BLaER1 treated with 17β-estradiol and CSF1 and Interleukin-3, amounts not matched to agents 10 nM and 100 nM (cell line): ENCODE results near the gene CASKIN1.

Experiments used
- H3K27ac ChIP-seq, 11 experiments: shearing (Covaris generic); formaldehyde crosslinking; 2 replicates each; pipeline ENCODE4 v1.8.1; 2022
- H3K27me3 ChIP-seq, 11 experiments: shearing (Covaris generic); formaldehyde crosslinking; 2 replicates each; pipeline ENCODE4 v1.8.1; 2022
- H3K36me3 ChIP-seq, 11 experiments: shearing (Covaris generic); formaldehyde crosslinking; 2 replicates each; pipeline ENCODE4 v1.8.1; 2022
- H3K4me1 ChIP-seq, 10 experiments: shearing (Covaris generic); formaldehyde crosslinking; 2 replicates each; pipeline ENCODE4 v1.8.1; 2022
- H3K4me2 ChIP-seq, 11 experiments: shearing (Covaris generic); formaldehyde crosslinking; 2 replicates each; pipeline ENCODE4 v1.8.1; 2022
- H3K4me3 ChIP-seq, 10 experiments: shearing (Covaris generic); formaldehyde crosslinking; 2 replicates each; pipeline ENCODE4 v1.8.1; 2022
- H3K9ac ChIP-seq, 11 experiments: shearing (Covaris generic); formaldehyde crosslinking; 2 replicates each; pipeline ENCODE4 v1.8.1; 2022
- H3K9me3 ChIP-seq, 11 experiments: shearing (Covaris generic); formaldehyde crosslinking; replicated peaks in 1 of 11; 2 replicates each; pipeline ENCODE4 v1.8.1; 2022
- H4K20me1 ChIP-seq, 11 experiments: shearing (Covaris generic); formaldehyde crosslinking; 2 replicates each; pipeline ENCODE4 v1.8.1; 2022
- Cebpa-rat ChIP-seq, 11 experiments: shearing (Covaris generic); IDR thresholded peaks; 2 replicates each; pipeline ENCODE4 v1.8.1; 2022

CASKIN1 gene

GRCh38 chr16:2189252-2189893 lies 7.0 kb downstream of the CASKIN1 start:
- Histone ChIP-seq H4K20me1 (peaks cover 0 to 36% (median 15%) of the 10 kb centered on the region in 11 experiments; a peak in 14 of 22 replicates), H3K27ac (no peak overlapping the region), H3K4me2 (no peak overlapping the region), H3K4me3 (no peak overlapping the region), H3K9me3 (no peaks in the 10 kb centered on the region), H3K9ac (no peak overlapping the region), H3K4me1 (peaks cover 0 to 46% (median 29%) of the 10 kb centered on the region in 10 experiments; a peak in 18 of 20 replicates), H3K27me3 (peaks cover 10 to 20% (median 12%) of the 10 kb centered on the region in 11 experiments), H3K36me3 (no peaks in the 10 kb centered on the region)
- TF ChIP-seq Cebpa-rat (IDR thresholded peaks at IDR 0.05), result no peak

GRCh38 chr16:2188395-2188794 lies 8.0 kb downstream of the CASKIN1 start:
- Histone ChIP-seq H3K9ac (no peak overlapping the region), H3K9me3 (no peaks in the 10 kb centered on the region), H3K27me3 (peaks cover under 1 to 11% (median 2%) of the 10 kb centered on the region in 11 experiments; a peak in 19 of 22 replicates), H3K27ac (no peak overlapping the region), H3K4me2 (no peak overlapping the region), H3K4me3 (no peak overlapping the region), H3K4me1 (peaks cover 7 to 49% (median 37%) of the 10 kb centered on the region in 10 experiments; a peak in 19 of 20 replicates), H3K36me3 (no peaks in the 10 kb centered on the region), H4K20me1 (peaks cover 0 to 40% (median 14%) of the 10 kb centered on the region in 11 experiments; a peak in 16 of 22 replicates)
- TF ChIP-seq Cebpa-rat (IDR thresholded peaks at IDR 0.05), result no peak

- Histone ChIP-seq H3K27me3 (peaks cover 0 to 8% (median 0%) of the 10 kb centered on the region in 11 experiments; a peak in 2 of 22 replicates), H3K9me3 (no peaks in the 10 kb centered on the region), H3K4me1 (peaks cover 16 to 60% (median 49%) of the 10 kb centered on the region in 10 experiments; a peak in 19 of 20 replicates), H3K4me3 (no peak overlapping the region), H4K20me1 (peaks cover 0 to 52% (median 26%) of the 10 kb centered on the region in 11 experiments; a peak in 16 of 22 replicates), H3K9ac (no peak overlapping the region), H3K36me3 (no peaks in the 10 kb centered on the region; a peak in 1 of 22 replicates), H3K27ac (no peak overlapping the region), H3K4me2 (no peak overlapping the region)
- no peak for TF ChIP-seq Cebpa-rat (IDR thresholded peaks at IDR 0.05)
Observed at GRCh38 chr16:2187212-2187611, 9.2 kb downstream of the CASKIN1 start.

GRCh38 chr16:2186505-2186904 lies 9.9 kb downstream of the CASKIN1 start:
- Histone ChIP-seq H3K4me1 (peaks cover 19 to 60% (median 51%) of the 10 kb centered on the region in 10 experiments; a peak in 19 of 20 replicates), H3K9ac (peak overlapping the region in 1 of 11 experiments; percentile 14; a peak in 1 of 22 replicates), H3K4me3 (no peak overlapping the region)

GRCh38 chr16:2186064-2186463 lies 10.3 kb downstream of the CASKIN1 start:
- H3K4me3 ChIP-seq, result no peak overlapping the region
- H3K36me3 ChIP-seq, result no peaks in the 10 kb centered on the region; a peak in 1 of 22 replicates
- no peak for TF ChIP-seq Cebpa-rat (IDR thresholded peaks at IDR 0.05)

More at GRCh38 chr16:2186505-2186904, 9.9 kb downstream of the CASKIN1 start:
- Histone ChIP-seq H4K20me1 (peaks cover 0 to 58% (median 28%) of the 10 kb centered on the region in 11 experiments; a peak in 16 of 22 replicates), H3K27ac (no peak overlapping the region), H3K36me3 (no peaks in the 10 kb centered on the region; a peak in 1 of 22 replicates), H3K4me2 (no peak overlapping the region), H3K9me3 (no peaks in the 10 kb centered on the region), H3K27me3 (peaks cover 0 to 8% (median 0%) of the 10 kb centered on the region in 11 experiments; a peak in 2 of 22 replicates)
- no peak for TF ChIP-seq Cebpa-rat (IDR thresholded peaks at IDR 0.05)

GRCh38 chr16:2184962-2185361 lies 11.4 kb downstream of the CASKIN1 start:
- Histone ChIP-seq H3K9me3 (no peaks in the 10 kb centered on the region), H3K4me3 (no peak overlapping the region), H3K9ac (peak overlapping the region in 2 of 11 experiments; percentile 13 to 61; a peak in 1 of 22 replicates), H3K36me3 (peaks cover 0 to 3% (median 0%) of the 10 kb centered on the region in 11 experiments; a peak in 3 of 22 replicates), H3K27ac (no peak overlapping the region), H4K20me1 (peaks cover 0 to 66% (median 37%) of the 10 kb centered on the region in 11 experiments; a peak in 16 of 22 replicates), H3K4me2 (peak overlapping the region in 7 of 11 experiments; percentile 16 to 93 (median 86); a peak in 13 of 22 replicates), H3K4me1 (peaks cover 19 to 53% (median 40%) of the 10 kb centered on the region in 10 experiments; a peak in 19 of 20 replicates), H3K27me3 (no peaks in the 10 kb centered on the region; a peak in 1 of 22 replicates)
- TF ChIP-seq Cebpa-rat (IDR thresholded peaks at IDR 0.05), result no peak

More at GRCh38 chr16:2186064-2186463, 10.3 kb downstream of the CASKIN1 start:
- H4K20me1 ChIP-seq, result peaks cover 0 to 61% (median 28%) of the 10 kb centered on the region in 11 experiments; a peak in 16 of 22 replicates
- peaks cover 0 to 8% (median 0%) of the 10 kb centered on the region in 11 experiments; a peak in 2 of 22 replicates for H3K27me3 ChIP-seq
- H3K4me1 ChIP-seq, result peaks cover 19 to 58% (median 50%) of the 10 kb centered on the region in 10 experiments; a peak in 19 of 20 replicates
- no peak overlapping the region for H3K4me2 ChIP-seq
- no peaks in the 10 kb centered on the region for H3K9me3 ChIP-seq
- H3K27ac ChIP-seq, result no peak overlapping the region
- H3K9ac ChIP-seq, result peak overlapping the region in 1 of 11 experiments; percentile 14; a peak in 1 of 22 replicates

- peak overlapping the region in 2 of 10 experiments; percentile 25 to 57; a peak in 1 of 20 replicates for H3K4me3 ChIP-seq
- TF ChIP-seq Cebpa-rat (IDR thresholded peaks at IDR 0.05), result no peak
- no peaks in the 10 kb centered on the region for H3K9me3 ChIP-seq
- peaks cover 19 to 53% (median 40%) of the 10 kb centered on the region in 10 experiments; a peak in 19 of 20 replicates for H3K4me1 ChIP-seq
- H3K27me3 ChIP-seq, result no peaks in the 10 kb centered on the region; a peak in 1 of 22 replicates
- H3K9ac ChIP-seq, result peak overlapping the region in 5 of 11 experiments; percentile 32 to 66 (median 61); a peak in 4 of 22 replicates
- H3K36me3 ChIP-seq, result peaks cover 0 to 5% (median 0%) of the 10 kb centered on the region in 11 experiments; a peak in 3 of 22 replicates
- H3K4me2 ChIP-seq, result peak overlapping the region; percentile 70 to 93 (median 86)
- H4K20me1 ChIP-seq, result peaks cover 0 to 72% (median 37%) of the 10 kb centered on the region in 11 experiments; a peak in 16 of 22 replicates
- H3K27ac ChIP-seq, result peak overlapping the region in 3 of 11 experiments; percentile 31 to 70 (median 57); a peak in 2 of 22 replicates
Observed at GRCh38 chr16:2184346-2184745, 12.1 kb downstream of the CASKIN1 start.

GRCh38 chr16:2183671-2184070 lies 12.7 kb downstream of the CASKIN1 start:
- H4K20me1 ChIP-seq, result peaks cover 0 to 76% (median 37%) of the 10 kb centered on the region in 11 experiments; a peak in 16 of 22 replicates
- H3K4me3 ChIP-seq, result peak overlapping the region in 7 of 10 experiments; percentile 19 to 57 (median 42); a peak in 9 of 20 replicates
- TF ChIP-seq Cebpa-rat (IDR thresholded peaks at IDR 0.05), result no peak
- H3K9me3 ChIP-seq, result no peaks in the 10 kb centered on the region
- H3K27me3 ChIP-seq, result no peaks in the 10 kb centered on the region; a peak in 1 of 22 replicates
- H3K36me3 ChIP-seq, result peaks cover 0 to 6% (median 0%) of the 10 kb centered on the region in 11 experiments; a peak in 3 of 22 replicates
- peak overlapping the region in 8 of 11 experiments; percentile 29 to 66 (median 47); a peak in 13 of 22 replicates for H3K9ac ChIP-seq
- H3K4me1 ChIP-seq, result peaks cover 19 to 53% (median 40%) of the 10 kb centered on the region in 10 experiments; a peak in 19 of 20 replicates
- H3K4me2 ChIP-seq, result peak overlapping the region; percentile 70 to 93 (median 86)
- H3K27ac ChIP-seq, result peak overlapping the region in 7 of 11 experiments; percentile 21 to 70 (median 47); a peak in 13 of 22 replicates
